Lower leg skin (tissue), 4 donors: ENCODE results near the gene TCTN1. TPM values are rescaled to one million over a fixed set of nuclear protein-coding genes. Genes with fewer than 3 reads are reported as not detected.

Experiments used
- DNase-seq, 2 donors: peaks; one replicate each; pipeline ENCODE4 v3.0.0-alpha.2; 2019; ENCODE audit warnings: low spot score in 2 of 2
- H3K4me3 ChIP-seq: fragments of 200-600 bp; sonication (generic); 2 replicates; pipeline ENCODE4 v1.5.1; 2017; ENCODE audit warnings: mild to moderate bottlenecking, low read depth; ENCODE audit not compliant: poor library complexity, severe bottlenecking
- CTCF ChIP-seq, 3 donors: fragments of 450-650 bp; IDR thresholded peaks; one replicate each; pipeline ENCODE4 v1.5.1; 2016; ENCODE audit warnings: antibody characterized with exemption in 3 of 3, mild to moderate bottlenecking in 3 of 3, moderate library complexity in 2 of 3
- POLR2A ChIP-seq, 2 donors: fragments of 450-650 bp; IDR thresholded peaks; one replicate each; pipeline ENCODE4 v1.6.1; 2016 to 2017; ENCODE audit warnings: antibody characterized with exemption in 2 of 2, mild to moderate bottlenecking in 1 of 2, moderate library complexity in 1 of 2
- WGBS, 2 donors: methylation state at CpG; one replicate each; pipeline ENCODE4 v1.1.5; 2018; 5-methylcytosine and 5-hydroxymethylcytosine counted together
- intact Hi-C: fragments of 100-400 bp; cut with DNase I; formaldehyde crosslinking; loops from one replicate; pipeline ENCODE4 v1.15.0; 2023; ENCODE audit warnings: low total_unique reads
- total RNA-seq, 4 donors: library from RNA; depleted of rRNA; stranded (reverse); fragments of >200 nt; gene quantifications; one replicate each; pipeline ENCODE4 v1.1.0, GENCODE V29; 2016

TCTN1 gene
- total RNA-seq, 4 donors from 2014 or later: 18.6 to 44.8 (median 24.7) TPM

- TF ChIP-seq CTCF (IDR thresholded peaks at IDR 0.05) (no peak), POLR2A (IDR thresholded peaks at IDR 0.05) (no peak)
- 68 to 72% methylated on average over 9 of the region's 9 CpGs for WGBS, 2 donors
- intact Hi-C loops: no loop called here
Measured at GRCh38 chr12:110658242-110658641, 44.3 kb downstream of the TCTN1 start.

GRCh38 chr12:110658878-110659277 lies 44.9 kb downstream of the TCTN1 start:
- WGBS, 2 donors: 71 to 74% methylated on average over 3 of the region's 3 CpGs
- no peak for DNase-seq
- no peak overlapping the region for H3K4me3 ChIP-seq
- intact Hi-C loops: no loop called here
- TF ChIP-seq CTCF (IDR thresholded peaks at IDR 0.05) (no peak), POLR2A (IDR thresholded peaks at IDR 0.05) (no peak)

More at GRCh38 chr12:110658242-110658641, 44.3 kb downstream of the TCTN1 start:
- H3K4me3 ChIP-seq: no peak overlapping the region
- no peak for DNase-seq

- intact Hi-C loops: no loop called here
- WGBS, 2 donors: 72 to 77% methylated on average over 18 to 23 of the region's 23 CpGs
- peak; percentile 48 to 90 for DNase-seq
- no peak overlapping the region for H3K4me3 ChIP-seq
- TF ChIP-seq POLR2A (IDR thresholded peaks at IDR 0.05) (no peak), CTCF (IDR thresholded peaks at IDR 0.05) (no peak)
Measured at GRCh38 chr12:110661337-110661972, 47.5 kb downstream of the TCTN1 start.

- WGBS, 2 donors: 94 to 98% methylated on average over 6 of the region's 6 CpGs
- DNase-seq: no peak
- TF ChIP-seq CTCF (IDR thresholded peaks at IDR 0.05) (no peak), POLR2A (IDR thresholded peaks at IDR 0.05) (no peak)
- no peak overlapping the region for H3K4me3 ChIP-seq
- intact Hi-C loops: no loop called here
Measured at GRCh38 chr12:110666892-110667291, 53.0 kb downstream of the TCTN1 start.

GRCh38 chr12:110667671-110668070 lies 53.7 kb downstream of the TCTN1 start:
- no peak overlapping the region for H3K4me3 ChIP-seq
- no peak for DNase-seq
- TF ChIP-seq POLR2A (IDR thresholded peaks at IDR 0.05) (no peak), CTCF (IDR thresholded peaks at IDR 0.05) (no peak)
- 96 to 97% methylated on average over 3 of the region's 3 CpGs for WGBS, 2 donors
- intact Hi-C loops: no loop called here
